Tibial artery (tissue), 4 donors: ENCODE data around the gene PIK3R5.
"Not testable (repeated sequence)": the region's sequence is repeated elsewhere in the genome, so short reads cannot be mapped to it uniquely, and the experiment has no call there.

Experiments
- DNase-seq, 2 donors: peaks; one replicate each; pipeline ENCODE4 v3.0.0-alpha.2; 2019
- H3K27ac ChIP-seq, 2 donors: fragments of 200-600 bp; sonication (generic) in 1 of 2; 1 replicate in 1 of 2; 2 replicates in 1 of 2; pipeline ENCODE4 v1.5.1; 2018 to 2019; ENCODE audit warnings: mild to moderate bottlenecking in 1 of 2
- H3K27me3 ChIP-seq, 2 donors: fragments of 200-600 bp; sonication (generic) in 1 of 2; one replicate each; pipeline versions ENCODE4 v1.5.1 to v1.6.0; 2016 to 2019
- H3K36me3 ChIP-seq, 3 donors: fragments of 200-600 bp; sonication (generic) in 2 of 3; one replicate each; pipeline ENCODE4 v1.5.1; 2016 to 2019; ENCODE audit warnings: mild to moderate bottlenecking in 2 of 3
- H3K4me1 ChIP-seq, 4 donors: fragments of 200-600 bp; sonication (generic) in 2 of 4; 1 replicate in 3 of 4; 2 replicates in 1 of 4; pipeline ENCODE4 v1.5.1; 2016 to 2019
- H3K4me3 ChIP-seq, 2 donors: fragments of 200-600 bp; sonication (generic) in 1 of 2; 1 replicate in 1 of 2; 2 replicates in 1 of 2; pipeline ENCODE4 v1.5.1; 2018 to 2019; ENCODE audit warnings: mild to moderate bottlenecking in 2 of 2
- H3K9me3 ChIP-seq, 3 donors: fragments of 200-600 bp; sonication (generic) in 1 of 3; one replicate each; pipeline ENCODE4 v1.5.1; 2016 to 2019
- intact Hi-C: fragments of 100-400 bp; cut with DNase I; formaldehyde crosslinking; loops from one replicate; pipeline ENCODE4 v1.15.0; 2023; ENCODE audit warnings: low total_unique reads
- TF ChIP-seq, protein P1 (sequence below), 2 experiments: fragments of 200-600 bp in 1 of 2; fragments of 450-650 bp in 1 of 2; IDR thresholded peaks; one replicate each; pipeline ENCODE4 v1.5.1; 2017 to 2019; ENCODE audit warnings: antibody characterized with exemption in 2 of 2, mild to moderate bottlenecking in 1 of 2, moderate library complexity in 1 of 2

Gene PIK3R5

DNA sequence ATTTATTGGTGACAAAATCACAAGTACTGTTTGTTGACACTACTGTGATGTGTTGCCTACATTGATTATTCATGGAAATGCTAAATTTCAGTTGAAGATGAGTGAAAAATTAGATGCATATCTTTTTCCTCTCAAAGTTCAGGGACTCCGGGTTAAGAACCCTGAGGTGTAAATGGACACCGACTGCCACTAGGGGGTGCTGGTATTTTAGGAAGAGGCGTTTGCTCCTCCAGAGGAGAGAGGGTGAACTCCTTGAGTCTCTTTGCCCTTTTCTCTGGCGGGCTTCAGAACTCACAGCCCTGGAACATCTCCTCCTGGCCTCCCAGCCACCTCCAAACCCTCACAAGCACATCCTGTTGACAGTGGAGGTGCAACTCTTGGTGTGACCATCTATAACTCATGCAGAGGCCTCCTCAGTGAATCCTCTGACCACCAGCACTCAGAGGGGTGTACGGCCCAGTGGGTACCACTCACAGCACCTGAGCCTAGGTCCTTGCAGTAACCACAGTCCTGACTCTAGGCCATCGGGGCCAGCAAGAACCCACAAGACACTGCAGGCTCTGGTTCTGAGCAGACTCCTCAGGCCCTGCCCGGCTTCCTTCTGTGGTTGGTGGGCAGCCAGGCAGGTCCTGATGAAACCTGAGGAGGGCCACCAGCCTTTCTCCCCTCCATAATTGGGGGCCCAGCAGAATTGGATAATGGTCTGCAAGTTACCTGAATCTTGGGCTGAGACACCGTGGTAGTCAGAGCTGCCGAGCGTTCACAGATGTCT, 26.2 kb upstream of the PIK3R5 start:
- TF ChIP-seq, protein P1, sequence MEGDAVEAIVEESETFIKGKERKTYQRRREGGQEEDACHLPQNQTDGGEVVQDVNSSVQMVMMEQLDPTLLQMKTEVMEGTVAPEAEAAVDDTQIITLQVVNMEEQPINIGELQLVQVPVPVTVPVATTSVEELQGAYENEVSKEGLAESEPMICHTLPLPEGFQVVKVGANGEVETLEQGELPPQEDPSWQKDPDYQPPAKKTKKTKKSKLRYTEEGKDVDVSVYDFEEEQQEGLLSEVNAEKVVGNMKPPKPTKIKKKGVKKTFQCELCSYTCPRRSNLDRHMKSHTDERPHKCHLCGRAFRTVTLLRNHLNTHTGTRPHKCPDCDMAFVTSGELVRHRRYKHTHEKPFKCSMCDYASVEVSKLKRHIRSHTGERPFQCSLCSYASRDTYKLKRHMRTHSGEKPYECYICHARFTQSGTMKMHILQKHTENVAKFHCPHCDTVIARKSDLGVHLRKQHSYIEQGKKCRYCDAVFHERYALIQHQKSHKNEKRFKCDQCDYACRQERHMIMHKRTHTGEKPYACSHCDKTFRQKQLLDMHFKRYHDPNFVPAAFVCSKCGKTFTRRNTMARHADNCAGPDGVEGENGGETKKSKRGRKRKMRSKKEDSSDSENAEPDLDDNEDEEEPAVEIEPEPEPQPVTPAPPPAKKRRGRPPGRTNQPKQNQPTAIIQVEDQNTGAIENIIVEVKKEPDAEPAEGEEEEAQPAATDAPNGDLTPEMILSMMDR (IDR thresholded peaks at IDR 0.05) = peak; percentile 84 to 88

DNA sequence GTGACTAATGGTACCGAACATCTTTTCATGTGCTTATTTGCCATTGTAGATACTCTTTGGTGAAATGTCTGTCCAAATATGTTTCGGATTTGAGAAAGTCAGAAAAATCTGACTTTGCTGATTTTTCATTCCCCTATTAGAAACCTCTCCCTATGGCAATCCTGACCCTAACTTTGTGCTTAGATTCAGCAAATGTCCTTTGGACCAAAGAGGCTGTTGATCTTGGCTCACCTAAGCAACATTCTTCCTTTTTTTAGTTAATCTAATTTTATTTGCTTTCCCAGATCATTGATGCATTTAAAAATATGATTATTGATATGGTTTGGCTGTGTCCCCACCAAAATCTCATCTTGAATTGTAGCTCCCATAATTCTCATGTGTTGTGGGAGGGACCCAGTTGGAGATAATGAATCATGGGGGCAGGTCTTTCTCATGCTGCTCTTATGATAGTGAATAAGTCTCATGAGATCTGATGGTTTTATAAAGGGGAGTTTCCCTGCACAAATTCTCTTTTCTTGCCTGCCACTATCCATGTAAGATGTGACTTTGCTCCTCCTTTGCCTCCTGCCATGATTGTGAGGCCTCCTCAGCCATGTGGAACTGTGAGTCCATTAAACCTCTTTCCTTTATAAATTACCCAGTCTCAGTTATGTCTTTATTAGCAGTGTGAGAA, 22.9 kb upstream of the PIK3R5 start:
- intact Hi-C loops, H3K9me3 ChIP-seq, H3K36me3 ChIP-seq: not testable (repeated sequence)

More for the DNA sequence above, 26.2 kb upstream of the PIK3R5 start:
- Histone ChIP-seq H3K9me3 (no peaks in the 10 kb centered on the region), H3K36me3 (no peaks in the 10 kb centered on the region), H3K27ac (no peak overlapping the region), H3K27me3 (peaks cover 0 to 2% of the 10 kb centered on the region in 2 donors), H3K4me1 (no peaks in the 10 kb centered on the region), H3K4me3 (no peak overlapping the region)
- DNase-seq = peak; percentile 64 to 83
- intact Hi-C loops = loop anchor here (2.0 to 5.0 kb wide), 2 partner anchors 301 to 536 kb away; no protein-coding TSS in a partner anchor

DNA sequence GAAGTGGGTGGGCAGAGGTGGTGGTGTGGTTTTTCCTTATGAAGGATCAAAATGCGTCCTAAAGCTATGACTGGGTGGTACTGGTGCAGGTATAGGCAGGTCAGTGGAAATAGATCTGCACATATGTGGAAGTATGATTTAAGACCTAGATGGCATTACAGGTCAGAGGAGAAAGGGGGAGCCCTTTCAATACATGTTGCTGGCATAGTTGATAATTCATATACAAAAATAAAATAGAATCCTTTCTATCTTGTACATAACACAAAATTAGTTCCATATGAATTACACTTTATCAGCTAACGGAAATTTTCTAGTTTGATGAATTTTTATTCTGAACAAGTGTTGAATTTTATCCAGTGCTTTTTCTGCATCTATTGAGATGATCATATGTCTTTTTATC, 20.8 kb upstream of the PIK3R5 start:
- DNase-seq = no peak
- no peak overlapping the region for H3K27ac ChIP-seq
- intact Hi-C loops = no loop called here
- H3K36me3 ChIP-seq = no peaks in the 10 kb centered on the region
- TF ChIP-seq, protein P1 (IDR thresholded peaks at IDR 0.05) = no peak
- H3K9me3 ChIP-seq = no peaks in the 10 kb centered on the region
- no peak overlapping the region for H3K4me3 ChIP-seq
- no peaks in the 10 kb centered on the region for H3K4me1 ChIP-seq
- no peaks in the 10 kb centered on the region for H3K27me3 ChIP-seq

More for the DNA sequence above, 22.9 kb upstream of the PIK3R5 start:
- DNase-seq, H3K4me1 ChIP-seq, H3K27me3 ChIP-seq, H3K27ac ChIP-seq, H3K4me3 ChIP-seq: not testable (repeated sequence)

DNA sequence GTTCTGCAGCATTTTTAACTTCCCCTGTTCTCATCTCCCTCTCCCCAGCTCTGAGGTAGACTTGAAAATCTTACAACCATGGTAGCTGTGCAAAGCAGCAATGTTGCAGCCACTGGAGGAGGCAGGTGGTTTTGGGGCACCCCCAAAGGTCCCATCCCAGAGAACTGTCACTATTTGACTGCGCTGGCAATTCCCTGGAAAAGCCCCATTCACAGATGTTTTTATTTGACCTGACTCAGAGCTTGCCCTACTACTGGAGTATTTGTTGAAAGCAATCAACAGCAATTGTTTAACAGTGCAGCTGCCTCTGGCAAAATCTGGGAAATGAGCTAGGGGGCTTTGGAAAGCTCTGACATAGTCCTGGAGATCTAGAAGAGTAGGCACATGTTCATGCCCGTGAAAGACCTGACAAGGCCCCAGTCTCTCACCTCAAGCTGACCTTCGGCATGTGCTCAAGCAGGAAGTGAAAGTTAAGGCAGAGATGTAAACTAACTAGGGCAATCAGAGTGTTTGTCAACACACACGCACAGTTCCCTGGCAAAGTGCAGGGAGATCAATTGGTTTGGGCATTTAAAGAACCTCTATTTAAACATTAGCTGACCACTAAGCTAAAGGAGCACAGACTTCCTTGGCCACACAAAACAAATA, 19.7 kb upstream of the PIK3R5 start:
- Histone ChIP-seq H3K27ac (no peak overlapping the region), H3K36me3 (no peaks in the 10 kb centered on the region), H3K4me3 (no peak overlapping the region), H3K9me3 (no peaks in the 10 kb centered on the region), H3K4me1 (no peaks in the 10 kb centered on the region), H3K27me3 (no peaks in the 10 kb centered on the region)
- intact Hi-C loops = no loop called here
- TF ChIP-seq, protein P1 (IDR thresholded peaks at IDR 0.05) = no peak
- no peak for DNase-seq

DNA sequence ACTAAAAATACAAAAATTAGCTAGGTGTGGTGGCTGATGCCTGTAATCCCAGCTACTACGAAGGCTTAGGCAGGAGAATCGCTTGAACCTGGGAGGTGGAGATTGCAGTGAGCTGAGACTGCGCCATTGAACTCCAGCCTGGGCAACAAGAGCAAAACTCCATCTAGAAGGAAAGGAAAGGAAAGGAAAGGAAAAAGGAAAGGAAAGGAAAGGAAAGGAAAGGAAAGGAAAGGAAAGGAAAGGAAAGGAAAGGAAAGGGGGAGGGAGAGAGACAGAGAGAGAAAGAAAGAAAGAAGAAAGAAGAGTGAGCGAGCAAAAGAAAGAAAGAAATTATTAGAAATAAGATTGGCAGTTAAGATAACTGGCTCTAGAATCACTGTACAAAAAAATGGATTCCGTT, 18.7 kb upstream of the PIK3R5 start:
- H3K4me1 ChIP-seq, H3K9me3 ChIP-seq, H3K27ac ChIP-seq, H3K27me3 ChIP-seq, H3K4me3 ChIP-seq, H3K36me3 ChIP-seq, DNase-seq, intact Hi-C loops: not testable (repeated sequence)

DNA sequence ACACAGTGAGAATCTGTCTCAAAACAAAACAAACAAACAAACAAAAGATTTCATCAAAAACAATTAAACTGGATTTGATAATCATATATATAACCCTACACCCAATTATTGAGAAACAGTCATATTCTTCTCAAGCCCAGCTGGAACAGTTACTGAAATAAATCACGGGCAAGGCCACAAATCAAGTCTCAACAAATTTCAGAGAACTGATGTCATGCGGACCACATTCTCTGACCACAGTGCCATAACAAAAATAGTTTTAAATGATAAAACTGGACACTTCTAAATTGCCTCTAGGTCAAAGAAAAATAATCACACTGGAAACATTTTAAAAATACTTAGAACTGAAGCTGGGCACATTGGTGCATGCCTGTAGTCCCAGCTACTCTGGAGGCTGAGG, 15.9 kb upstream of the PIK3R5 start:
- intact Hi-C loops = no loop called here
- Histone ChIP-seq H3K27ac (no peak overlapping the region), H3K36me3 (no peaks in the 10 kb centered on the region), H3K4me3 (no peak overlapping the region), H3K4me1 (no peaks in the 10 kb centered on the region), H3K9me3 (no peaks in the 10 kb centered on the region), H3K27me3 (no peaks in the 10 kb centered on the region)
- TF ChIP-seq, protein P1 (IDR thresholded peaks at IDR 0.05) = no peak
- DNase-seq = no peak
